ENCODE data around the gene SMIM12. TPM values are rescaled to one million over a fixed set of nuclear protein-coding genes. Genes with fewer than 3 reads are reported as not detected.
"Not testable (repeated sequence)": the region's sequence is repeated elsewhere in the genome, so short reads cannot be mapped to it uniquely, and the experiment has no call there.

The SMIM12 gene
- total and polyA plus RNA-seq, 2 of the 8 experiments (the other 6 are each of a cell fraction or from before 2014, with no cell fraction given): 40.9 to 49.2 TPM

GRCh38 chr1:34810781-34811180, 48.8 kb downstream of the SMIM12 start:
- FAIRE-seq; H3K36me3 ChIP-seq (ENCODE audit: control insufficient read depth in 2 of 4, insufficient read depth in 4 of 4, low read length in 3 of 4); H4K5ac ChIP-seq (ENCODE audit: insufficient read length, low read depth, low read length); H3K14ac ChIP-seq (ENCODE audit: insufficient read length); H3K18ac ChIP-seq (ENCODE audit: extremely low read depth, low read length); H3K4me1 ChIP-seq (replicated peaks in 1 of 4; ENCODE audit: control insufficient read depth in 3 of 4, insufficient read depth in 4 of 4, low read length in 3 of 4); H2BK20ac ChIP-seq (ENCODE audit: low read length); H2BK120ac ChIP-seq (replicated peaks; ENCODE audit: low read depth, low read length); H4K8ac ChIP-seq (ENCODE audit: extremely low read depth, insufficient read depth, low read length); H3K9me3 ChIP-seq (ENCODE audit: insufficient read depth in 2 of 2, low read depth in 1 of 2, low read length in 1 of 2); H3K79me2 ChIP-seq (ENCODE audit: control insufficient read depth in 1 of 2, insufficient read depth in 2 of 2, low read length in 2 of 2); H3K56ac ChIP-seq (replicated peaks; ENCODE audit: insufficient read length, low read depth, low read length); H3K23me2 ChIP-seq (ENCODE audit: low read depth, low read length); H2AK5ac ChIP-seq (ENCODE audit: low read depth, low read length); H3K4ac ChIP-seq (replicated peaks; ENCODE audit: insufficient read length, low read depth, low read length); H4K20me1 ChIP-seq (replicated peaks in 1 of 2; ENCODE audit: control insufficient read depth in 1 of 2, insufficient read depth in 2 of 2, low read length in 2 of 2); H2BK15ac ChIP-seq (ENCODE audit: low read length); H2AFZ ChIP-seq (ENCODE audit: low read length); H3K9ac ChIP-seq (replicated peaks in 1 of 4; ENCODE audit: extremely low read depth in 1 of 4, low read depth in 3 of 4, low read length in 3 of 4); H2BK12ac ChIP-seq (ENCODE audit: low read depth, low read length); H4K91ac ChIP-seq (replicated peaks; ENCODE audit: insufficient read length, low read length); H2BK5ac ChIP-seq (ENCODE audit: low read depth, low read length); H3K23ac ChIP-seq (ENCODE audit: insufficient read length); DNase-seq (ENCODE audit: low read depth in 1 of 2, low spot score in 2 of 2); POLR2A ChIA-PET (ENCODE audit: partially characterized antibody); H3K27me3 ChIP-seq (replicated peaks in 1 of 4; ENCODE audit: control insufficient read depth in 3 of 4, extremely low read depth in 1 of 4, insufficient read depth in 3 of 4, low read length in 3 of 4); H3K4me2 ChIP-seq (ENCODE audit: insufficient read depth in 1 of 2, low read depth in 2 of 2, low read length in 2 of 2); H3K4me3 ChIP-seq (ENCODE audit: extremely low read depth in 1 of 4, insufficient read depth in 2 of 4, low read depth in 3 of 4, low read length in 4 of 4); H3K79me1 ChIP-seq (ENCODE audit: low read depth, low read length); H3K27ac ChIP-seq (ENCODE audit: low read depth, low read length): not testable (repeated sequence)
- 91% methylated on average over 3 of the region's 3 CpGs; no CpG with 5 or more reads in 1 of the 2 experiments for WGBS, 2 experiments (ENCODE audit: extremely low coverage in 1 of 2, insufficient coverage in 1 of 2, insufficient read length in 1 of 2, insufficient replicate concordance in 2 of 2, low coverage in 1 of 2, low lambda C conversion rate in 2 of 2, missing lambda C conversion rate in 1 of 2)
- CTCF ChIA-PET (ENCODE audit: partially characterized antibody): interaction anchor here (1.0 to 2.7 kb wide), 2 partner anchors 42 to 80 kb away, joined by 3 to 11 read pairs; no protein-coding TSS in a partner anchor
